COLO668 (cell line): ENCODE data around the gene CEP128.

Experiments used
- DNase-seq: peaks from one replicate; lab custom pipeline; 2025; ENCODE audit not compliant: unreplicated experiment; lab: John Stamatoyannopoulos, UW

The CEP128 gene

GRCh38 chr14:80906336-80906735 lies 35.2 kb downstream of the CEP128 start:
- no peak for DNase-seq

GRCh38 chr14:80902608-80903007 lies 38.9 kb downstream of the CEP128 start:
- DNase-seq: no peak

- no peak for DNase-seq
Observed at GRCh38 chr14:80901822-80902221, 39.7 kb downstream of the CEP128 start.

- no peak for DNase-seq
Observed at GRCh38 chr14:80901260-80901659, 40.3 kb downstream of the CEP128 start.

- no peak for DNase-seq
Observed at GRCh38 chr14:80872645-80873044, 68.9 kb downstream of the CEP128 start.

- no peak for DNase-seq
Observed at GRCh38 chr14:80868260-80868659, 73.3 kb downstream of the CEP128 start.

- no peak for DNase-seq
Observed at GRCh38 chr14:80867798-80868197, 73.7 kb downstream of the CEP128 start.

- DNase-seq: no peak
Observed at GRCh38 chr14:80867091-80867490, 74.4 kb downstream of the CEP128 start.

- no peak for DNase-seq
Observed at GRCh38 chr14:80865565-80865964, 76.0 kb downstream of the CEP128 start.

- DNase-seq: no peak
Observed at GRCh38 chr14:80862983-80863382, 78.6 kb downstream of the CEP128 start.

- no peak for DNase-seq
Observed at GRCh38 chr14:80862541-80862940, 79.0 kb downstream of the CEP128 start.

- no peak for DNase-seq
Observed at GRCh38 chr14:80850197-80850814, 91.2 kb downstream of the CEP128 start.

GRCh38 chr14:80847070-80847469 lies 94.5 kb downstream of the CEP128 start:
- DNase-seq: no peak

- no peak for DNase-seq
Observed at GRCh38 chr14:80845856-80846255, 95.7 kb downstream of the CEP128 start.

GRCh38 chr14:80844872-80845271 lies 96.7 kb downstream of the CEP128 start:
- no peak for DNase-seq

GRCh38 chr14:80839743-80840142 lies 101.8 kb downstream of the CEP128 start:
- DNase-seq: no peak

- no peak for DNase-seq
Observed at GRCh38 chr14:80809663-80810062, 131.9 kb downstream of the CEP128 start.

GRCh38 chr14:80805136-80805535 lies 136.4 kb downstream of the CEP128 start:
- no peak for DNase-seq

- DNase-seq: no peak
Observed at GRCh38 chr14:80798878-80799277, 142.7 kb downstream of the CEP128 start.

- no peak for DNase-seq
Observed at GRCh38 chr14:80798211-80798610, 143.3 kb downstream of the CEP128 start.

- no peak for DNase-seq
Observed at GRCh38 chr14:80792771-80793170, 148.8 kb downstream of the CEP128 start.

- no peak for DNase-seq
Observed at GRCh38 chr14:80787876-80788275, 153.7 kb downstream of the CEP128 start.

GRCh38 chr14:80784820-80785219 lies 156.7 kb downstream of the CEP128 start:
- no peak for DNase-seq
